ENCODE results near the gene ONECUT1.

Gene ONECUT1

DNA sequence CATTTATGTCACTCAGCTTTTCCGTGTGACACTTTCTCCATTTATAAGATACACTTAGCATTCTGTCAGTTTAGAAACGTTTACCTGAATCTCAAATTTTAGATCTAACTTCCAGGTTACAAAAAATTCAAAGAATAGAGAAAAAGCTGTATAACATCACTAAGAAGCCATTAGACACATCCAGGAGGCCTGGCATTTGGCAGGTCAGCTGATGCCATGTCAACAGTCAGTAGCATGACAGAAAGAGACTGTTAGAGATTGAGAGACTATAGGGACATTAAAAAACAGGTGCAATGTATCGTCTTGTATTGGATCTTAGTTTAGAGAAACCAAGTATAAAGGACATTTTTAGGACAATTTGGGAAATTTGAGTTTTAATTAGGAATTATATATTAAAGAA is 57.6 kb downstream of the ONECUT1 start:
- no peak for DNase-seq (ENCODE audit: low read depth in 2 of 2)

DNA sequence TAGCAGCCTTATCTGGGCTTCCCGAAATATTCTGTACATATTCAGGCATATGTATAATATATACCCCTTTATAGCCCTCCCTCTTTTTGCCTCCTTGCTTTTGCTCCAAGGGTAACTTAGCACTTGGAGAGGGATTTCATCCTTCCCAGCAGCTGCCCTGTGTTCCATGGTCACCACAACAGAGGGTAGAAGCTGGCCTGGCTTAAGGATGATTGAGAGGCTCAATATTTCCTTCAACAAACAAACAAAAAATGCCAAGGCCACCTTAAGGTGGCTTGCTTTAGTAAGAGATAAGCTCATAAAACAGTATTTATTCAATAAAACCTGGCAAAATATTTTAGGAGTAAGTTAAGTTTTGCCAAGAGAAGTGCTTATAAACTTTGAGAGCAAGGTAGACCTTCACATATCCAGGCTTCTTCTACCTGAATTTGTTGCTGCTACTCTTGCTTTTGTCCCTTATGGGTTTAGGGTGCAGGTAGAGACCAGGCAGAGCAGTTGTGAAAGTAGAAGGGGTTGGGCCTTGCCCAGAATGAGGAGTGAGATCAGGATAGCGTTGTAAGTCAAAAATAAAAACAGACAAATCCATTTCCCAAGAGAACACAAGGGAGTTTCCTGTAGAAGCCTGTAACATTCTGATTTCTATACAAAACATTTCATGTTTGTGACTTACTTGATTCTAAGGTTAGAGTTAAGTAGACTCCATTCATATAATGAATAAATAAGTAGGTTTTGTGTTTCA is 58.2 kb downstream of the ONECUT1 start:
- no peak for DNase-seq (ENCODE audit: low read depth in 2 of 2)

DNA sequence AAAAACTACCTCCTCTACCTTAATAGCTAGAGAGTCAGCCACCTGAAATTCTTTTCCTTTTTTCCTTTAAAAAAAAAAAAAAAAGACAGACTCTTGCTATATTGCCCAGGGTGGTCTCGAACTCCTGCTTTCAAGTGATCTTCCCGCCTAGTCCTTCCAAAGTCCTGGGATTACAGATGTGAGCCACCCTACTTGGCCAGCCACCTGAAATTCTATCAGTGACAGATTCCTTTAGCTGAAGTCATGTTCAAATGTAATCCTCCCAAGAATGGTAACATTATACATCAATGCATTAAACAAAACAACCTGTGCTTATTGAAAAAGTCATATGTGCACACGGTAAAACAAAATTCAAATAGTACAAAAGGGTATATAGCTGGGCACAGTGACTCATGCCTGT is 59.1 kb downstream of the ONECUT1 start:
- DNase-seq (ENCODE audit: low read depth in 2 of 2) = no peak

DNA sequence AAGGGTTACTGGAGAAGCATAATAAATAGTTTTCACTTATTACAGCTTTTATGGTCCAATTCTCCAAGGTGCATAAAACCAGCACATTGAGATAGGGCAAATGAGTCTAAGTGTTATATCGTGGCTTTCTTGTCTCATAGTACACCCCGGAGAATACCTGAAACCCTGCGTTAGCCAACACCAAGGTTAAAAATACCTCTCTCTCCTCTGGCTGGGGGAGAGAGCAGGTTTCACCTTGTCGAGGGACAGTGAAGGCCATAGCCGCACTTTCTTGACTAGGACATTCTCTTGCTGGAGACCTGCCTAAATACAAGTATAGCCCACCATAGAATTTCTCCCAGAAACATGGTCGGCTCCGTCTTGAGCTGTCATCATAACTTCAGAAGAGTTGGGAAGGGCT is 59.5 kb downstream of the ONECUT1 start:
- DNase-seq (ENCODE audit: low read depth in 2 of 2) = no peak

DNA sequence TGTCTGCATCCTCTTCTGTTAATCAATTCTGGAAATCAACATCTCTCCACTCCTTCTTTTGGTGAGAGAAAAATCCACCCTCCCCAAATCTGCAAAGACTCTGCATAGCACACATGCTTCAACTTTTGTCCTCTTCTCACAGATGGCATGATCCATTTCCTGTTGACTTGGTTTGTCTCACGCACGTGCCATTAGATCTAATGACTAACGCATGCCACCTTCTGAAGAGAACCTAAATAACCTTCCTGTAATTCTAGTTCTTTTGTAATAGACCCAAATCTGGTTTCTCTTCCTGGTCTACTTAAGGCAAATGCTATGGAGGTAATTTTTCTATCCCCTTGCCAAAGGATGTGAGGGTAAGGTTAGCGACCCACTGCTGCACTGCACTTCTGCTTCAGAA is 60.0 kb downstream of the ONECUT1 start:
- DNase-seq (ENCODE audit: low read depth in 2 of 2) = no peak

DNA sequence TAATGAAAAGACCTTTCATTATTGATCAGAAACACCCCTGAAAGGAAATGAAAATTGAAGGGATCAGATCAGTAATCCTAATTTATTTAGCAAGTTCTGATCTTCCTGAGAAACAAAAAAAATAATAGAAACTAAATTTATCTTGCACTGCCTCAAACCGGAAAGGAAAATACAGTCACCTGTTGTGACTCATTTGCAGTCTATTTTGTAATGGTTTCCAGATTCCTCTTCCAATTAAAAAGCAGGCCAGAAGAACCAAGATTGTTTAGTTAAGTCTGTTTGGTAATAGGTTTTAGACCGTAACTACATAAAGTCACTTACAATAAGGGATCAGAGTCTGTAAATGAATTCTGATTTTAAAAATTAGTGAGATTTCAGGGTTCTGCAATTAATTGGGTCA is 61.2 kb downstream of the ONECUT1 start:
- DNase-seq (ENCODE audit: low read depth in 2 of 2) = no peak

DNA sequence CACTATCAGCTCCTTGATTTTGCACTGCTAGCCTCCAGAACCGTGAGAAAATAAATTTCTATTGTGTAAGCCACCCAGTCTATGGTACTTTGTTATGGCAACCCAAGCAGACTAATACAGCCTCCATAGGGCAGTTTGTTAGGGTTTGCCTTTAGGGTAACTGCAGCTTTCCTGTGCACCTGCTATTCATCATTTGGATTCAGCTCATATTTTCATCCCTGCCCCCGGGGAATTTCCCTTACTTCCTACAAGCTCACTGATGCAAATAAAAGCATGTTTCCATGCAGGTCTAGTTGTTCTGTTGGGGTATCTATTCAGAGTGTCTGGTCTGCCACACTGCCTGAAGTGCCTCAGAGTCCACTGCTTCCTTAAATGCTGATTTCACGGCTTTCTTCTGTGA is 62.3 kb downstream of the ONECUT1 start:
- no peak for DNase-seq (ENCODE audit: low read depth in 2 of 2)

DNA sequence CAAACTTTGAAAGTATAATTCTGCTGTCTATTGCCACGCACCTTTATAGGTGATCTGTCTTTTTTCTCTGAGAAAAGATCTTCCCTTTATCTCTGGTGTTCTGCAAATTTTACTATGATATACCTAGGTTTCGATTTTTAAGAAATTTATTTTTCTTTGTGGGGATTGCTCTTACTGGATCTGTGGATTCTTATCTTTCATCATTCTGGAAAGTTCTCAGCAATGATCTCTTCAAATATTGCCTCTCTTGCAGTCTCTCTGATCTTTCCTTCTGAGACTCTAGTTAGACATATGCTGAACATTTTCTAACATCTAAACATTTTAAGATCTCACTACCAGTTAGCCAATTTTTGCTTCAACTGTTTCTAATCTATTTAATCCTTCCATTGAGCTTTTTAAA is 63.9 kb downstream of the ONECUT1 start:
- DNase-seq (ENCODE audit: low read depth in 2 of 2) = no peak

DNA sequence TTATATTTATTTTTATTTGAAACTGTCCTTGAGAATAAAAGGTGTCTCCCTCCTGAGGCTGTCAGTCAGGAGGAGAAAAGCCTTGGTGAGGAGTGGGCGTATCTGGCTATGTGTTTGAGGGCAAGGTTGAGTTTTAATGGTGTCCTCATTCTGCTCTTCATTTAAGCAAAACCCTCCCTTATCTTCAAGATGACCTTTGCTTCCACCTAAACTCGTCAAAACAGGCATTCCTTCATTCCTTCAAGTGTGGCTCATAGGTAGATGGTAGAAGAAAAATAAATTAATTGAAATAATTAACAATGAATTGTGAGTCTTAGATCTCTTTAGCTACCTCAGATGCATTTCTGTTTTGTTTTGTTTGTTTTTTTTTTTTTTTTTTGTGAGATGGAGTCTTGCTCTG is 71.6 kb downstream of the ONECUT1 start:
- no peak for DNase-seq (ENCODE audit: low read depth in 2 of 2)

DNA sequence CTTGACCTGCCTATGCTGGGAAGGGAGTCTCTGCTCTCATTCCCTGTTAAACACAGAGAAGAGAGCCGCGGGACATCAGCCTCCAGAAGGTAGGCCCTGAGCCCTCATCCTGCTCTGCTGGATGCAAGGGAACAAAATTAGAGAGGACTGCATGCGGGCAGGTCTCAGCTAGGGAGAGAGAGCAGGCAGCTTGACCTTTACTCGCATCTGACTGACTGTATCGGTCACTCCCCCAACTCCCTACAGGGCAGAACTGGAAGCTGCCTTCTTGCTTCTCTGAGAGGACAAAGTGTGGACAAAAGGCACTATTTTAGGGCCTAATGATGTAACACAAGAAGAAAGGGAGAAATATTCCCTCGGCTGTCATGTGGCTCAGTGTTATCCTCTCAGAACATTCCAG is 72.2 kb downstream of the ONECUT1 start:
- no peak for DNase-seq (ENCODE audit: low read depth in 2 of 2)

DNA sequence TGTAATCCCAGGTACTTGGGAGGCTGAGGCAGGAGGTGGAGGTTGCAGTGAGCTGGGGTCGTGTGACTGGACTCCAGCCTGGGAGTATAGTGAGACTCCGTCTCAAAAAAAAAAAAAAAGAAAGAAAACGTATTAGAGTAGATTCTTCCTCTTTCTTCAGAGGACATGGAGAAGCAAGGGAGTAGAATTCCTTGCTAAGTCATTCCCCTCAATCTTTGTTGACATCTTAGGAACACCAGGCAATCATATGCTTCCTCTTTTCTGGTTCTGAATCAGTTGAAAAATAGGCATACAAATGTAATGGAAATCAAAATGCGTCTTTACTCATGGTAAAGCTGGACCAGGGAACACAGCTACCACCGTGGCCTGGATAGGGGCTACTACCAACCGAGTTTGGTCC is 72.7 kb downstream of the ONECUT1 start:
- DNase-seq (ENCODE audit: low read depth in 2 of 2) = no peak

DNA sequence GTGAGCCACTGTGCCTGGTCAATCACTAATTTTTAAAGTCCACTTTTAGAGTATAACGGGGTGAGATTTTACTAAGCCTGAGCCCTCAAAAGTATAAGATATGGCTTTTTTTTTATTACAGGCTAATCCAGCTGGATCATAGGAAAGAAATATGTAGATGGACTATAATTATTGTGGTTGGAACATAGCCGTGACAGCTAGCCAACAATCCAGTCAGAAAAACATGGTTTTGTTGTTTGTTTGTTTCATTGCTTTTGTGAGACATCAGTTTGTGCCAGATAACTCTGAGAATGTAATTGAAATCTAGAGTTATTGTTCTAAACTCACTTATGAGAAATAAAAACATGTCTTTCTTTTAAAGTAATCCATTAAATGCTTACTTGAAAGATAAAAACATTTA is 73.6 kb downstream of the ONECUT1 start:
- no peak for DNase-seq (ENCODE audit: low read depth in 2 of 2)

DNA sequence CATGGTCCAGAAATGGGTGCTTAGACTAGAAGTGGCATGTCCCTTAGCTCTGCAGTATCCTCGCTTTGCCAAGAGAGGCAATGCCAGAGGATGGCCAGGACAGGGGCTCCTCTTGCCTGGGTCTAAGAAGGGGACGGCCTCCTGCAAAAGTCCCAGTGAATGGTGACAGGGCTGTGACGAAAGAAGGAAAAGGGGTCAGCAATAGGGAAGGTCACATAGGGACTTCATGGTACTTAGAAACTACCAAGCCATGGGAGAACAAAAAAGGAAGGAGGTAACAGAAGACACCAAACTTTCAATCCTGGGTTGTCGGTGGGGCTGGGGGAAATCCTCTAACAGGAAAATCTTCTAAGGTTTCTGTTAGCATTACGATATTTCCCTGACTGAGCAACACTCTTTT is 74.7 kb downstream of the ONECUT1 start:
- DNase-seq (ENCODE audit: low read depth in 2 of 2) = no peak

DNA sequence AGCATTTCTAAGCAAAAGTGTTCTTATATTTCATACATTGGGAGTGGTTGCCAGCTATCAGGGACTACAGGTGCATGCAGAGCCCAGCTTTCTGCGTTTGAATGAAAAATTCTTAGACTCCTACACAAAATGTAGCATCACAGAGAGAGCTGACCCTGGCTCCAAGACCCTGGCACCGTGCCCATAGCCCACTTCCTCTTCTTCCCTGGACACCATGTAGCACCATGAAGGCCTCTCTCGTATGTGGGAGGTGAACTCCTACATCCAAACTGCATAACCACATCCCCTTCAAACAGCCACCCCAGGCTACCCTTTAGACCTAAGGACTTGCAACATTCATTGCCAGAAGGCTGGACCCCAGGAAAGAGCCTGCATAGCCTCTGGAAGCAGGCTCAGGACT is 75.2 kb downstream of the ONECUT1 start:
- DNase-seq (ENCODE audit: low read depth in 2 of 2) = no peak

DNA sequence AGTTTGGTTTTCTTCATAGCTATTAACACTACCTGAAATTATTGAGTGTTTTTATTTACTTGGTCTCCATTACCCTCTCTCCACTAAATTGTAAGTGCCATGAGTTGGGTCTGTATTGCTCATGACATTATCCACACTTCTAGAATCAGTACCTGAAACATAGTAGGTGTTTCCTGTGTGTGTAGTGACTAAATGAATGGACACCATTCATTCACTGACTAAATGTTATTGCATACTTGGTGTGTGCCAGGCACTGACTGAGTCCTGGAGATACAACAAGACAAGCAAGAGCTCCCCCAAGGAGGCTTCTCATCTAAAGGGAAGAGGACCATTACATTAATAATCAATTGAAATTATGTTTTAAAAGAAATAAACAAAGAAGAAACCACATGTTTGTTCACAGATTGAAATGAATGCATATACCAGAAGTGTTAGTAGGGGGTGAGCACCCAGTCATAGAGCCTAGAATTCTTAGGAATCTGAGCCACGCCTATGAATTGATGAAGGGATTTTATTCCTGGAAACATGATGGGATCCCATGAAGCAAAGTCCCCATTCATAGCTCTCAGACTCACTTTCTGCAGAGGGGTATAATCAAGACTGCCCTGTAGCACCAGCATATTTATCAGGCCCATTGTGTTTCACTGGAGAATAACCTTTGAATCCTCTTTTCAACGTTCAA is 79.3 kb downstream of the ONECUT1 start:
- no peak for DNase-seq (ENCODE audit: low read depth in 2 of 2)

DNA sequence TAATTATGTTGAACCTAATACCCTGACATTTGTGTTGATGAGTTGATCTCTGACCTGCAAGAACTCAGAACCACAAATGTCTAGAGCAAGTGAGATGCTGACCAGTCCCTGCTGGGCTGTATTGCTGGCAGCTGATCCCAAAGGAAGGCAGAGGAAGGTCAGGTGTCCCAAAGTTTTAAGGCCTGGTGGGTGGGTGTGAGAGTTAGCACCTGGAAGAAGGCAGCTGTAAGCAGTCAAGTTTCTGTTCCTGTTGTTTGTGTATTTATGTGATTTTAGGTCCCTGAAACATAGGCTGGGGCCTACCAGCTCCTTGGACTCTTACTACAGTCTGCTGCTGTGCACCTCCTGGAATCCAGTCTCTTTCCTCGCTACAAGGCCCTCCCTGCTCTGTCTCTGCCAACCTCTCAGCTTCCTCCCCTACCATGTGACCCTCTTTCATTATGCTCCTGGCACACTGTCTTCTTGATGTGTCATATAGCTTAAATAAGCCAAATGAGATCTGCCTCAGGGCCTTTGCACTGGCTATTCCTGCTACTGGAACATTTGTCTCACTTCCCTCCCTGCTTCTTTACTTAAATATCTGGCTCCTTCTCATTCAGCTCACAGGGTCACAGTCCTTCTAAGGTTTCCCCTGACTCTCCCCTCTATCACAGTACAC is 80.0 kb downstream of the ONECUT1 start:
- no peak for DNase-seq (ENCODE audit: low read depth in 2 of 2)

DNA sequence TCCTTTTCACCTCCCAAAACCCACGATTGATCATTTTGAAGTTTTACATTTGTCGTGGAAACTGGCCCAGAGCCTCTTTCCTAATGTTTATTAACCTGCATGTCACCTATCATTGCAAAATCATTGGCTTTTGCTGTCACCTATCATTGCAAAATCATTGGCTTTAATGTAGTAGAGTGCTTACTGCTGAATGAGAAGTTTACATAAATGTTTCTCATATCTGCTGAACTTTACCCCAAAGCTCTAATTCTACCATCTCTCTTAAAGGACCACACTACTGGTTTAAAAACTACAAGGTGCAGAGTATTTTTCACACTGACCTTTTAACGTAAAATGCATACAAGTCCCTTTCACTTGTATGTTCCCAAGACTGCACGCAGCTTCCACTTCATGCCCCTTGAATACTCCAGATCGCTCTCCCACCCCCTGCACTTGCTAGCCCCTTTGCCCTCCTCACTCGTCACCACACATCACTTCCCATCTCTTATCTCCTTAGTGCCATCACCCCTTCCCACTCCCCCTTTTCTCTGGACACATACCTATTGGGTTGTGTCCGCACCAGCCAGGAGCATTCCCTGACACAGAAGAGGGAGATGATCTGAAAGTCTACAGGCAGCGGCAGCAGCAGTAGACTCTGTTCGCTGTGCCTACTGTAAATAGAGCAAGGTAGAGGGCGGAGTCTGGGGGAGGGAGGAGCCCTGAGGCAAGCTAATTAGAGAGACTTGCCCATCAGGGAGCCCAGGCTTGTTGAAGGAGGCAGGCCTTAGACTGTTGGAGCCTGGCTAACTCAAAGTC is 80.8 kb downstream of the ONECUT1 start:
- DNase-seq (ENCODE audit: low read depth in 2 of 2) = no peak
